K562 (cell line): ENCODE data around the gene PSMB7. TPM values are rescaled to one million over a fixed set of nuclear protein-coding genes. Genes with fewer than 3 reads are reported as not detected.

ENCODE experiments used
- ATAC-seq: fragments of 200-7000 bp; cut with Tn5 transposase; 3 replicates; pipeline ENCODE4 v1.9.1; 2020; ENCODE audit warnings: moderate library complexity
- BruUV-seq: library from RNA; stranded (reverse); fragments of 400-500 nt; replicated peaks from 2 replicates; lab custom pipeline; 2021; lab: Mats Ljungman, UMichigan
- CTCF ChIA-PET: fragments of 300-600 bp; formaldehyde crosslinking; extraction: SDS; loops from one replicate; lab custom pipeline; 2021; ENCODE audit warnings: low intra/inter-chr PET ratio; lab: Yijun Ruan, JAX
- POLR2A ChIA-PET: fragments of 300-600, 350-650 bp; sonication (Branson Sonifier 250); formaldehyde crosslinking; extraction: SDS; loops from one replicate; lab custom pipeline; 2021; ENCODE audit warnings: antibody characterized with exemption, inconsistent platforms; lab: Yijun Ruan, JAX
- DNase-seq, 4 experiments: peaks; one replicate each; pipeline versions ENCODE4 v3.0.0 to v3.0.0-alpha.2; 2011 to 2018; ENCODE audit warnings: low spot score in 3 of 4, mixed read lengths in 3 of 4; ENCODE audit errors: extremely low read depth in 1 of 4
- FAIRE-seq: peaks from 2 replicates; lab custom pipeline; 2011; peaks lifted over from hg19 to GRCh38; lab: Jason Lieb, UNC
- H2AFZ ChIP-seq: 2 replicates; pipeline ENCODE4 v1.6.0; 2011; ENCODE audit warnings: low read depth, low read length, control low read depth, inconsistent platforms
- H3K27ac ChIP-seq: fragments of 200-600 bp; 3 replicates; pipeline ENCODE4 v1.8.0; 2011; ENCODE audit warnings: low read depth, mild to moderate bottlenecking, control low read depth, inconsistent platforms, low read length, moderate library complexity, mixed read lengths; ENCODE audit errors: extremely low read depth
- H3K27me3 ChIP-seq, 2 experiments: fragments of 300-600 bp in 1 of 2; 2 replicates in 1 of 2; 3 replicates in 1 of 2; pipeline versions ENCODE4 v1.6.0 to v1.8.0; 2011; ENCODE audit warnings: inconsistent platforms in 2 of 2, low read length in 2 of 2, mild to moderate bottlenecking in 1 of 2, mixed read lengths in 1 of 2, moderate library complexity in 1 of 2; ENCODE audit not compliant: control insufficient read depth in 2 of 2, insufficient read depth in 2 of 2
- H3K36me3 ChIP-seq: fragments of 300-600 bp; 3 replicates; pipeline ENCODE4 v1.8.0; 2011; ENCODE audit warnings: mild to moderate bottlenecking, low read length, inconsistent platforms; ENCODE audit not compliant: control insufficient read depth, insufficient read depth
- H3K4me1 ChIP-seq, 2 experiments: fragments of 200-600 bp in 1 of 2; replicated peaks in 1 of 2; 2 replicates in 1 of 2; 3 replicates in 1 of 2; pipeline versions ENCODE4 v1.5.1 to v1.8.0; 2011; ENCODE audit warnings: inconsistent platforms in 2 of 2, low read length in 2 of 2, mild to moderate bottlenecking in 1 of 2, mixed read lengths in 1 of 2, moderate library complexity in 1 of 2; ENCODE audit not compliant: control insufficient read depth in 2 of 2, insufficient read depth in 2 of 2
- H3K4me2 ChIP-seq: 2 replicates; pipeline ENCODE4 v1.6.1; 2011; ENCODE audit warnings: low read length, control low read depth, inconsistent platforms, mixed read lengths; ENCODE audit not compliant: insufficient read depth
- H3K4me3 ChIP-seq: fragments of 200-600 bp; sonication (generic), shearing (Covaris generic); 2 replicates; pipeline ENCODE4 v1.5.1; 2016; ENCODE audit warnings: control low read depth, inconsistent platforms
- H3K79me2 ChIP-seq: fragments of 200-600 bp; 3 replicates; pipeline ENCODE4 v1.8.0; 2011; ENCODE audit warnings: low read length, inconsistent platforms; ENCODE audit not compliant: control insufficient read depth, insufficient read depth
- H3K9ac ChIP-seq, 2 experiments: 2 replicates each; pipeline versions ENCODE4 v1.6.0 to v1.6.1; 2011; ENCODE audit warnings: low read depth in 2 of 2, low read length in 2 of 2, control low read depth in 1 of 2, inconsistent platforms in 1 of 2, mild to moderate bottlenecking in 1 of 2, mixed read lengths in 1 of 2; ENCODE audit not compliant: insufficient read depth in 1 of 2
- H3K9me1 ChIP-seq: one replicate; pipeline ENCODE4 v1.6.0; 2011; ENCODE audit warnings: inconsistent platforms, mild to moderate bottlenecking, low read length, moderate library complexity; ENCODE audit not compliant: control insufficient read depth, insufficient read depth
- H3K9me3 ChIP-seq: replicated peaks from 2 replicates; pipeline ENCODE4 v1.5.1; 2011; ENCODE audit warnings: low read depth, low read length, inconsistent platforms; ENCODE audit not compliant: control insufficient read depth, insufficient read depth
- H4K20me1 ChIP-seq: replicated peaks from 2 replicates; pipeline ENCODE4 v1.6.1; 2011; ENCODE audit warnings: low read length, inconsistent platforms, mixed read lengths; ENCODE audit not compliant: control insufficient read depth, insufficient read depth
- CEBPZ ChIP-seq: fragments of 150-350 bp; IDR thresholded peaks from 2 replicates; pipeline ENCODE4 v1.6.1; 2014; ENCODE audit warnings: low read depth, mild to moderate bottlenecking, low read length, borderline replicate concordance
- GABPB1 ChIP-seq: sonication (generic); formaldehyde crosslinking; IDR thresholded peaks from 2 replicates; pipeline ENCODE4 v1.8.0; 2022; ENCODE audit warnings: mild to moderate bottlenecking, missing genetic modification reagents
- MYBL2 ChIP-seq, 2 experiments: fragments of 450-650 bp in 1 of 2; sonication (generic) in 1 of 2; formaldehyde crosslinking in 1 of 2; IDR thresholded peaks; 2 replicates each; pipeline versions ENCODE4 v1.6.1 to v1.8.1; 2017 to 2022; ENCODE audit warnings: borderline replicate concordance in 1 of 2, inconsistent platforms in 1 of 2, low read depth in 1 of 2, mild to moderate bottlenecking in 1 of 2, missing genetic modification reagents in 1 of 2, moderate library complexity in 1 of 2
- MYNN ChIP-seq, 2 experiments: sonication (generic); formaldehyde crosslinking in 1 of 2; IDR thresholded peaks; 2 replicates each; pipeline versions ENCODE4 v1.5.0 to v1.6.1; 2016 to 2020; ENCODE audit warnings: antibody characterized with exemption in 1 of 2, missing genetic modification reagents in 1 of 2
- SRSF1 ChIP-seq: fragments of 200-400 bp; formaldehyde crosslinking; IDR thresholded peaks from 2 replicates; pipeline ENCODE4 v1.6.1; 2017; ENCODE audit warnings: mild to moderate bottlenecking, low read depth, low read length, moderate library complexity
- WGBS: fragments of 100-300 bp; shearing (Covaris generic); methylation state at CpG from one replicate; pipeline ENCODE4 v1.1.6; 2016; ENCODE audit warnings: low coverage, mixed read lengths; ENCODE audit not compliant: insufficient coverage; ENCODE audit errors: missing lambda C conversion rate; 5-methylcytosine and 5-hydroxymethylcytosine counted together
- in situ Hi-C: fragments of 300-500 bp; cut with MboI; formaldehyde crosslinking; loops from 4 replicates; pipeline ENCODE4 v1.15.0; 2018; ENCODE audit warnings: inconsistent platforms, mixed read lengths
- intact Hi-C: fragments of 100-400 bp; cut with micrococcal nuclease; formaldehyde crosslinking; loops from 2 replicates; pipeline ENCODE4 v1.14.2; 2022
- polyA plus RNA-seq, 8 experiments: library from polyadenylated mRNA; depleted of rRNA in 4 of 8; stranded (reverse) in 5 of 8; unstranded in 3 of 8; fragments of >200 nt; fragmentation: Nextera tagmentation in 2 of 8; fragmentation: Illumina TruSeq in 1 of 8; extraction: Ambion mirVana in 2 of 8; extraction: Trizol in 1 of 8; gene quantifications; 2 replicates each; pipeline versions ENCODE4 v1.2.1 to v1.2.3, GENCODE V29; 2011 to 2014; ENCODE audit warnings: inconsistent platforms in 1 of 8, missing spikeins in 1 of 8
- total RNA-seq, 7 experiments: library from RNA; depleted of rRNA in 6 of 7; stranded (reverse); fragments of >200 nt in 6 of 7; fragmentation: Illumina TruSeq in 2 of 7; extraction: Trizol in 2 of 7; gene quantifications; 2 replicates each; pipeline versions ENCODE4 v1.2.1 to v1.2.3, GENCODE V29; 2011 to 2021; ENCODE audit warnings: low replicate concordance in 1 of 7

Gene PSMB7
- total and polyA plus RNA-seq, 9 of the 15 experiments (the other 6 are each of a cell fraction or from before 2014, with no cell fraction given), result 321 to 978 (median 407) TPM

GRCh38 chr9:124375726-124376125 is 39.5 kb downstream of the PSMB7 start:
- CTCF ChIA-PET, result interaction anchor here (0.6 kb wide), 2 partner anchors 10 to 213 kb away, joined by 3 read pairs; no protein-coding TSS in a partner anchor
- Histone ChIP-seq H3K4me2 (no peak overlapping the region), H3K79me2 (peaks cover 88% of the 10 kb centered on the region), H3K36me3 (peaks cover 47% of the 10 kb centered on the region), H4K20me1 (no peaks in the 10 kb centered on the region; the same call in 1 of the 2 replicates), H2AFZ (no peak overlapping the region), H3K27ac (no peak overlapping the region), H3K4me3 (no peak overlapping the region), H3K9ac (no peak overlapping the region), H3K9me3 (peaks cover 4% of the 10 kb centered on the region), H3K4me1 (no peaks in the 10 kb centered on the region), H3K9me1 (no peaks in the 10 kb centered on the region), H3K27me3 (no peaks in the 10 kb centered on the region)
- no peak for DNase-seq
- intact Hi-C loops (no loop called here), in situ Hi-C loops (no loop called here)
- no peak for TF ChIP-seq GABPB1 (CRISPR knock-in tag)
- no peak for TF ChIP-seq SRSF1
- no peak for TF ChIP-seq CEBPZ
- no peak for TF ChIP-seq MYBL2 (IDR thresholded peaks at IDR 0.05; ENCODE audit: low read depth)
- no peak for TF ChIP-seq MYBL2 (CRISPR knock-in tag; IDR thresholded peaks at IDR 0.05; ENCODE audit: borderline replicate concordance)
- TF ChIP-seq MYNN (IDR thresholded peaks at IDR 0.05), result no peak
- TF ChIP-seq MYNN (CRISPR knock-in tag; IDR thresholded peaks at IDR 0.05), result no peak
- WGBS, result 100% methylated on average over 9 of the region's 9 CpGs
- POLR2A ChIA-PET, result interaction anchor here (0.6 kb wide), 1 partner anchor 9 kb away, joined by 4 read pairs; no protein-coding TSS in a partner anchor
- no TSS peak for BruUV-seq
- ATAC-seq, result no peak
- no peak for FAIRE-seq
